ENCODE results near the gene P3H1.
"Not testable (repeated sequence)": the region's sequence is repeated elsewhere in the genome, so short reads cannot be mapped to it uniquely, and the experiment has no call there.

The P3H1 gene

DNA sequence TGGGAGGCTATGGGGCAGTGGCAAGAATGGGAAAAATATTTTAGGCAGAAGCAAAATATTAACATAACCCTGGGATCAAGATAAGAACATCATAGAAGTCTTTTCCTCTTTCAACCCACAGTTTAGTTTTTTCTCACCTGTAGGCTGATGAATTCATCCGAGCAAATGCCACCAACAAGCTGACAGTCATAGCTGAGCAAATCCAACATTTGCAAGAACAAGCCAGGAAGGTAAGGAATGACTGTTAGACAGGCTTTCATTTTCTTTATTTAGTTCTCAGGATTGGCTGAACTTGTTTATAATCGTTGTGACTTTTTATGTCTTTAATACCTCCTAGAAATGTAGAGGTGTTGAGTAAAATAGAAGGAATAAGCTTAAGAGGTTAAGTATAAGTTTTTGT is 6.6 kb upstream of the P3H1 start:
- DNase-seq: no peak

DNA sequence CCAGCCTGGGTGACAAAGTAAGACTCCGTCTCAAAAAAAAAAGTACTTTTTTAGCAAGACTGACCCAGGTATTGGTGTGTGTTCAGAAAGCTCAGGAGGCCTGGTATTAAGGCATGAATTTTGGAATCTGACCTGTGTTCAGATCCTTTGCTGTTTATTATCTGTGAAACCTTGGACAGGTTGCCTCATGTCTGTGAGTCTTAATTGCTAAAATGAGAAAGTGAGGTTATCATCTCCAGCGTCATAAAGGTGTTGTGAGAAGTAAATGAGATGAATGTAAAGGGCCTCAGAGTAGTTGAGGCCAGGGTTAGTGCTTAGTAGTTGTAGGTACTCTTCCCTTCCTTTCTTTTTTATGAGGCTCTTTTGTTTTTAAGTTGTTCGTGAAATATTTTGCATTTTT is 3.0 kb upstream of the P3H1 start:
- DNase-seq: no peak

DNA sequence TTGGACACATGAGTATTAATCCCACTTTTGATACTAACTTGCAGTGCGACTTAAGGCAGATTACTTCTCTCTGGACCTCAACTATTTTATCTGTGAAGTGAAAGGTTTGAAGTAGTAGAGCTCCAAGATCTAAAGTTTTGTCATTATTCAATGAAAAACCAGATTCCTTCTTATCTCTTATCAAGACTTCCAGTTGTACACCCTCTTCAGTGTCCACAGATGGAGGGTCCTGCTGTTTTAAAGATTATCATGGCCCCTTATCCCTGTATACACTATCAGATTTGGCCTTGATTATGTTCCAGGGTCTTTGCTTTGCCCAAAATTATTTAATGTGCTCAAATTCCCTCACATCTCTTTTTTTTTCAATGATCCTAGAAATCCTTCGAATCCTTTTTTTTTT is 1.3 kb upstream of the P3H1 start:
- no peak for DNase-seq

DNA sequence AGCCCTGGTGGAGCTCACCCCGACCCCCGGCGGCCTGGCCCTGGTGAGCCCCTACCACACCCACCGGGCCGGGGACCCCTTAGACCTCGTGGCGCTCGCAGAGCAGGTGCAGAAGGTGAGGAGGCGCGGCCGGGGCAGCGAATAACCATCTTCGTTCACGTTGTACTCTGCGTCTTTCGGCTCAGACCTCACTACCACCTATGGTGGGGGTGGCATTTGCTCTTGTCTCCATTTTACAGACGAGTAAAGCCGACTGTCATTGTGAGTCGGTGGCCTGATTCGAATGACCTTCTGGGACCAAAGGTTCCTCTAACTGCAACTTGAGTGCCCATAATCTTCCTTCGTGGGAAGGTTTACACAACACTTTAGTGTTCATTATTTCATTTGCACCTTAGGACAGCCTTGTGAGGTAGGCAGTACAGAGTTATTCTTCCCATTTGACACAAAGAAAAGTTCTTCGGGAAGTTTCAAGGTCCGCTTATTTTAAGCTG is 727 bp upstream of the P3H1 start:
- peak; percentile 57 for DNase-seq

DNA sequence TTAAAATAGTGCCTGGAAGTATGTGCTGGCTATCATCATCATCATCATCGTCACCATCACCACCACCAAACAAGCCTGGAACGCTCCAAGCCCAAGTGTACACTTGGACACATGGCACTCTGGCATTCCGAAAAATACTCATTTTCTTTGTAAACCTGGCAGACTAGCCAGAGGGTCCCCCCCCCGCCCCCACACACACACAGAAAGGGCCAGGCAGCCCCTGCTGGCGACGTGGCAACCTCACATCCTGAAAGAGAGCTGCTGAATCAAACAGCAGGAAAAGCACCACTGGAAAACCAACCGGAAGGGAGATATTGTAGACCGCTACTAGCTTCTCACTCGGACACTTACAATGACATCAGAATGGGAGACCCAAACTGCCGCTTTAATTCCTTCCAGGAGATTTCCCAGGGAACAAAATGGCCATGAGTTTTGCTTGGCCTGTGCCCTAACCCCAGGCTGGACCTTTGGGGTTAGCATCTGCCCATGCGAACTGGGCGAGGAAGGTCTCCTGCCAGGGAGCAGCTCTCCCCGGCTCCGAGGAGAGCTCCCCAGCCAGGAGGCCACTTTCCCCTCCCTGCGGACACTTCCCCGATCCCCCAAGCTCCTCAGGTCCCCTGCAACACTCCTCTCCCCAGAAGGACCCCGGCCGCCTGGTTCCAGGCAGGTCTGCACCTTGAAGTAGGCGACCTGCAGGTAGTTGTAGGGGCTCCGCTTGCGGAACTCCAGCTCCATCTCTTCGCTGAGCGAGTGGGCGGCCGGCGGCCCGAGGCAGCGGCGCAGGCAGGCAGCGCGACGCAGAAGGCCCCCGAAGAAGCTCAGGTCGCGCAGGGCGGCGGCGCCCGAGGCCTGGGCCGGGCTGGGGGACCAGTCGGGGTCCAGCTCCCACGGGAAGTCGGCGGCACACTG is 742 bp downstream of the P3H1 start:
- DNase-seq: peak; percentile 33

DNA sequence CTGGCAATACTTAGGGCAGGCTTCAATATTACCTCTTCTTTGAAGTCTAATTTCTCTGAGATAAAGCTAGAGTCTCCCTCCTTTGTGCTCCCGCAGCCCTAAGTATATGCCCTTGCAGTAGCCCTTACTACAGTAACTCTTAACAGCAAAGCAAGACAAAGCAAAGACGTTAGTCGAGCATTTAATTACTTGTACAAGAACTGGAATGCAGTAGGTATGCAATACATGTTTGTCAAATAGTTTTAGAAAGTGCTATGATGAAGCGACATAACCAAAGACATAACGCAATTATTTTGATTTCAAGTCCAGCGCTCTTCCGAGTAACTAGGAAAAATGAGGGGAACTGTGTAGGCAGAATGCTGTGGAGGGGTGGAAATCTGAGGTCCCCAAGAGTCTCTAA is 1.6 kb downstream of the P3H1 start:
- DNase-seq: no peak

DNA sequence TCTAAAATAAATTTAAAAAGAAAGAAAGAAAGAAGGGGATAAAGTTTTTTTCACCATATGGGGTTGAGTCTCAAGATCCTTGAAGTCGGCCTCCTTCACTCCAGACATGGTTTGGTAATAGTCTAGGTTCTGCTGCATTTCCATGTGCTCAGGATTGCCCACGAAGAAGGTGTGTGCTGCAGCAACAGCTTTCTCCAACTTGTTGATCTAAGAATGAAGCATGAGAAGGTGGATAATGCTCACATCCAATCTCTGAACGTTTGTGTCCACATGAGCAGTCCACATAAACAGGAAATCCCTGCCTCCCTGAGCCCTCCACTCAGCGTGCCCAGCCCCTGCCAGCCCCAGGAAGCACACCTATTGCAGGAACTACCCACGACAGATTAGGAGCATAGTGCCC is 4.6 kb downstream of the P3H1 start:
- no peak for DNase-seq

DNA sequence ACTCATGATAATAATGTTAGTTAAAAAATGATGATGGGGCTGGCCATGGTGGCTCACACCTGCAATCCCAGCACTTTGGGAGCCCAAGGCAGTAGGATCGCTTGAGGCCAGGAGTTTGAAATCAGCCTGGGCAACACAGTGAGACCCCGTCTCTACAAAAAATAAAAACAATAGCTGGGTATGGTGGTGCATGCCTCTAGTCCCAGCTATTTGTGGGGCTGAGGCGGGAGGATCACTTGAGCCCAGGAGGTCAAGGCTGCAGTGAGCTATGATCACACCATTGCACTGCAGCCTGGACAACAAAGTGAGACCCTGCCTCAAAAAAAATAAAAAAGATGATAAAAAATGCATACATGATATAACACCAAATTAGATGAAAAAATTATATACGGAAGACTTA is 5.3 kb downstream of the P3H1 start:
- no peak for DNase-seq

DNA sequence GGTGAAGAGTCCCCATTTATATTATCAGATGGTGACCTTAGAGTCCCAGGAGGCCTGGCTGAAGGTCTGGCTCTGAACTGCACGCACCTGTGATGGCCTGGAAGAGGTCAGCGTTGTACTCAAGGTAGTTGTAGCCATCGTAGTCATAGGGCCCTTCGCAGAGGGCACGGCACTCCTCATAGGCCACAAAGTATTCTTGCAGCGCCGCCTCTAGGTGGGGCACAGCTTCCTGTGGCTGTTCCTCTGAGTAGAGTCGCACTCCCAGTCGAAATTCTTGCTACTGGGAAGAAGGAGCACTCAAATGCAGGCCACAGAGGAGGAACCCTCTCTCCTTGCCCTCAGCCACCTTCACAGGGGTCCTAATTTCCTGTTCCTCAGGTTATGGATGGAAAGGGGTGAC is 7.7 kb downstream of the P3H1 start:
- DNase-seq: no peak

DNA sequence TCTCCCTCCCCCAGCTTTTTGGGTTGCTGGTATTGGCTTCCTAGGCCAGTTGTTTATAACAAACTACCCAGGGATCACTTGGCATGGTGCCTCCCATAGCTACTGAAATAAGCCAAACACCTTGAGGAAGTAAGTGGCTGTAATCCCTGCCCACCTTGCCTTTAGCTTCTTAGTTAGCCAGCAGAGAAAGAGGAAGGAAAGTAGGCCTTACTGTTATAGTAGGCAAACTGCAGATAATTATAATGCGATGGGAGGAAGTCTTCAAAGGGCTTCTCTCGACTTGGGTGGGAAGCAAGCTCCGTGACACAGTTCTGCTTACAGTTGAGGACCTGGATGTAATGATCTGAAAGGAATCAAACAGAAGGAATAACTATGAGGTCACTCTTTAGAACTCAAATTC is 8.2 kb downstream of the P3H1 start:
- DNase-seq: no peak

DNA sequence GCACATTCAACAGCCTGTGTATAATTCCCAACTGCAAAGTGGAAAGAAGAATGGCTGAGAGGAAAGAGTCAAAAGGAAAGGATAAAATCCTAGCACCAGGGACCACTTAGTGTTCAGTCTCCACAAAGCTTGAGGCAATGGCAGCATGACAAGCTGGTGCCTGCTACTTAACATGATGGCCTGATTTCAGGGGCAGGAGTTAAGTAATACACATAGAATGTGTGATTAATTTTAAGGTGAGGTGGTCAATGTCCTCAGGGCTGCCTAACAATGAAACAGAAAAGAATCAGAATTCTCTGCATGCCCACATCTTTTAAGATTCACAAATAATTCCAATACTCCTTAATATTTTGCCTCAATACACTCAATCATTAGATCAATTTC is 8.9 kb downstream of the P3H1 start:
- no peak for DNase-seq

DNA sequence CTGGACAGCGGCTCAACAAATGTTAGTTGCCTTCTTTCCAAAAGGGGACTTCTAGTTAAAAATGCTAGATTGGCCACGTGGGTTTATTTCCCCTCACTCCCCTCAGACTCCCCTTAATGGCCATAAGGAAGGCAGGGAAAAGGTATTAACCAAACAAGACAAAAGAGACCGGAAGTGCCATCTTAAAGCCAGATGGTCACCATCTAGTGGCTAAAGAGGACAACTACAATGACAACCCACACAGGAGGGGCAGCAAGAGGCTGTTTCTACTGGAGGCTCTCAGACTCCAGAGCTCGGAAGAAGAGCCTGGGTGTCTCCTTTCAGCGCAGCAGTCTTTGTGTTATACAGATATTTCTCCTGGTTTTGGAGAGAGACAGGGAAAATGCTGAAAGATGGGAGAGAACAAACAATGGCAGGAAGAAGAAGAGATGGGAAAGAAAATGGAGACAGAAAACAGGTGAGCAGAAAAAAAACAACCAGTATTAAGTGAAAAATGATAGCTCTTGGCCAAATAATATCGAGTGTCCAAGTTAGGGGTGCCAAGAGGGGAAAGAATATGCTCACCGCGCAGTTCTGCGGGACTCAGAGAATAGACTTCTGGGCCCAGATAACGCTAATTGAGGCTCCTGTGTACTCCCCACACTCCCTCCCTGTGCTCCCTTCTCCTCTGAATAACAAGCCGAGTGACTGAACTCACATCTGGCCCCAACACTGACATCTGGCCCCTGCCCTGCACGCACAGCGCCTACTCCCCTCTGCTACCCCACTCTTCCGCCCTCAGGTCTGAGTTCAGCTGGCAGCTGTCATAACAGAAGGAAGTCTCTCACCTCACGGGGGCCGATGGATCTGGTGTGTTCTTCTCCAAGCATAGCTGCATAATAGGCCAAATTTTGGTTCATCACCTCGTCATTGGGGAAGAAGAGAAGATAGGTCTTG is 9.6 kb downstream of the P3H1 start:
- peak; percentile 48 for DNase-seq

DNA sequence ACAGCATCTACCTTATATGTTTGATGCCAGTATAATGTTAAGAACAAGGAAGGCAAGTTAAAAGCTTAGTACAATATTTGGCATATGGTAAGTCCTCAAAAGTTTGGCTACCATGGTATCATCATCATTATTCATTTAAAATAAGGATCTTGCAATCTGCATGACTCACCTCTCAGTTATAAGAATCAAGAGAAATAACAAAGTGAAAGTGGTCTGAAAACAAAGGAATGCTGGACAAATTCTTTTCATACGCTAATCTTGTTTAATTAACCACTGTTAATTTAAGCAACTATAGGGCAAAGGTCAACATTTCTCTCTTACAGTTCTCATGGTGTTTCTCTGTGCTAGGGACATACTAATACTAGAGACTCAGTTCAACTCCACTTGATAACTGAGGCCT is 13.8 kb downstream of the P3H1 start:
- no peak for DNase-seq

DNA sequence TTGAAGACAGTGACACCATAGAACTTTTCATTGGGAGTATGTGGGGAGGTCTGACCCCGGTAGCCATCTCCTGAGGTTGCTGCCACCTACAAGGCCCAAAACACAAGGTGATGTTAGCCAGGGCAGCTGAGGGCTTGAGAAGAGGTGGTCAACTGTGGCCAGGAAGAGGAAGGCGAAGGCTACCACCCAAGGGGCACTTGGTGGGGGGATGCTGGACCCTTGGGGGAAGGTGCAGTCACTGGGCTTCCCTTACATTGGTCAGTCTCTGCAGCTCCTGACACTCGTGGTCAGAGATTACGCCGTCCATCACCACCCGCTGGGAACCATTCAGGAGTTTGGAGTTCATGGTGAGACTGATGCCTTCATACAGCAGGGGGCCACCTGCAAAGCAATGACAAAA is 14.5 kb downstream of the P3H1 start:
- DNase-seq: no peak

DNA sequence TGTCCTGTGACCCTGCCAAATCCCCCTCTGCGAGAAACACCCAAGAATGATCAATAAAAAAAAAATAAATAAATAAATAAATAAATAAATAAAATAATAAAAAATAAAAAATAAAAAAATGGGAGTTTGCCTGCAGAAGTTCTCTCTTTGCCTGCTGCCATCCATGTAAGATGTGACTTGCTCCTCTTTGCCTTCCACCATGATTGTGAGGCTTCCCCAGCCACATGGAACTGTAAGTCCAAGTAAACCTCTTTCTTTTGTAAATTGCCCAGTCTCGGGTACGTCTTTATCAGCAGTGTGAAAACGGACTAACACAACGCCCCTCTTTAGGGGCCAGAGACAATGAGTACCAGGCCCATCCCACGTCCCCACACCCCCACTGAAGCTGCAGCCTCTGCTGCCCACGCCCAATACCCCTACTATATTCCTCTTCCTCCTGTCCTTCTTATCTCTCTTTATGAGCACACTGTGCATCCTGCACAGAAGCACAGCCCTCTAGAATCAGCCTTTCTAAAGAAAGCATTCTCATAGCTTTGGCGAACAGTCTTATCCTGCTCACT is 15.2 kb downstream of the P3H1 start:
- not testable (repeated sequence) for DNase-seq

DNA sequence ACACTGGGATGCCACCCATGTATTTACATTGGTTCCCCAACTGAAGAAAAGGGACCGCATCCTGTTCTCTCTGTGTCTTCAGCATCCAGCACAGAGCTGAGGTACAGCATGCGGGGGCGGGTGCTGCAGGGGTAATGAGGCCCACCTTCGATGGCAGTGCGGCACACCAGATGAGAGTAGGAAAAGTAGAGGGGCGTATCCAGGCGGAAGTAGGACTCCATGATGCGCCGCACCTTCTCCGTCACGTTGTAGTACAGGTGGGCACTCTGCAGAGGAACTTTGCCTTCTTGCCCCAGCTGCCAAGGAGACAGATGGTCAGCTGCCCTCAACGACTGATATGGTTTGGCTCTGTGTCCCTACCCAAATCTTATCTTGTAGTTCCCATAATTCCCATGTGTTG is 16.8 kb downstream of the P3H1 start:
- DNase-seq: no peak

DNA sequence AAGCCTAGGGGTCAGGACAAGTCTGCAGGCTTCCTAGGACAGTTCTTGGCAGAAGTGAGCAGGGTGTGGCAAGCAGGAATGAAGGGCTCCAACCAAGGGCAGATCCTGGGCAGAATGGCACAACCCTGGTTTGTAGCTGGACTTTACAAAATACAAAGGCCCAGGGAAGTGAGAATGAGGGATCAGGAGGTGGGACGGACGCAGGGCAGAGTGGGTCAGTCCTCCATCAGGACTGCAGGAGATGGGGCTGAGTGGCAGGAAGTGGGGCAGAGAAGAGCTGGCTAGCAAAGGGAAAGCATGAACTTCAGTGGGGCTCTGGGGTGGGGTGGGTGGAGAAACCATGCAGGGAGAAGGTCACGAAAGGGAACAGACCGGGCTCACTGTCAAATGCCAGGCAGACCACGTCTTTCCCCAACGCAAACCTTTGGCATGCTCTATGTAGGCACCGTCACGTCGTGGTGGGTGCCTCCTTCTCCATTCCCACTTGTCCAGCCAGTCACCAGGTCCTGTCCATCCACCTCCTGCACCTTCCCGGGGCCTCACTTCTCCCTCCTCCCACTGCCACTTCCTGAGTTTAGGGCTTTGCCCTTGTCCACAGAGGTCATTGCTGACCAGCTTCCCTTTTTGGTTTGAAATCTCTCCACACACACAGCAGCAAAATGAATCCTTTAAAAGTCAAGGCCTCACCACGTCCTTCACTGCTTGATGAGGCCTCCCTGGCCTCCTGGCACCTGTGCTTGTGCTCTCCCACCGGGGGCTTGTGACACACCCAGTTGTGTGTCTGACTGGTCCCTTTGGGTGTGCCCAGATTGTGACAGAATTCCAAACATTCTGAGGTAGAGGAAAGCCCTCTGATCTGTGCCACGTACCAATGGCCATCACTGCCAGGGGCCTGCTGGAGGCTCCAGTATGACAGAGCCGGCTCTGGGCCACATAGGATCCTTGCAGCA is 18.1 kb downstream of the P3H1 start:
- no peak for DNase-seq

DNA sequence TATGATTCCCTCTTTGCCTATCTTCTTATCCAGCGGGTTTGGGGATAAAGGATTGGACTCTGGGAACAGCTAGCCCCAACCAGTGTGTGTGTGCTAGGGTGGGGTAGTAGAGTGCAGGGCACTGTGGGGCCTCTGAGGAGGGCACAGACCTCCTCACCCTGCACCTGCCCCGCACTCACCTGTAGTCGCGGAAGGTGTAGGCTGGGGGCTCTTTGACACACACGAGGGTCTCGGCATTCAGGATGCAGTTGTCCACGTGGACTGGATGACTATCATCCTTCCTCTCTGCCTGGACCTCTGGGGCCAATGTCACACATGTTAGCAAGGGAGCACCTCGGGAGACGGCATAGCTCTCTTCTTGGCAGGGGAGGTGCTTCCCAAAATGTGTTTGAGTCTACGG is 18.8 kb downstream of the P3H1 start:
- no peak for DNase-seq

DNA sequence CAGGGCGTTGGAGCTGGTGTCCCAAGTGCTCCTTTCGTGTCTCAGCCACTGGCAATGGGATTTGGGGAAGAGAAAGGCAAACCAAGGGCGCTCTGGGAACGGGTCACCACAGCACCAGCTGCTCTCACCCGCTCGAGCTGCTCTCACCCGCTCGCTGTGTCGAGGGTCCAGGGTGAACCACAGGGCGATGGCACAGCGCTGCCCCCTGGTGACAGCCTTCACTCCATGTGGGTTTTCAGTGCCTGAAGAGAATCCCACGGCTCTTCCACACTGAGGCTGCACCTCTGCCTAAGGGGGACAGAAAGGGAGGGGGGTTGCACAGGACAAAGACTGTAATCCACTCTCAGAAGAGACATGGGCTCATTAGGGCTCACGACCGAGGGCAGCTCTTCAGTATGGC is 19.7 kb downstream of the P3H1 start:
- DNase-seq: peak; percentile 57

DNA sequence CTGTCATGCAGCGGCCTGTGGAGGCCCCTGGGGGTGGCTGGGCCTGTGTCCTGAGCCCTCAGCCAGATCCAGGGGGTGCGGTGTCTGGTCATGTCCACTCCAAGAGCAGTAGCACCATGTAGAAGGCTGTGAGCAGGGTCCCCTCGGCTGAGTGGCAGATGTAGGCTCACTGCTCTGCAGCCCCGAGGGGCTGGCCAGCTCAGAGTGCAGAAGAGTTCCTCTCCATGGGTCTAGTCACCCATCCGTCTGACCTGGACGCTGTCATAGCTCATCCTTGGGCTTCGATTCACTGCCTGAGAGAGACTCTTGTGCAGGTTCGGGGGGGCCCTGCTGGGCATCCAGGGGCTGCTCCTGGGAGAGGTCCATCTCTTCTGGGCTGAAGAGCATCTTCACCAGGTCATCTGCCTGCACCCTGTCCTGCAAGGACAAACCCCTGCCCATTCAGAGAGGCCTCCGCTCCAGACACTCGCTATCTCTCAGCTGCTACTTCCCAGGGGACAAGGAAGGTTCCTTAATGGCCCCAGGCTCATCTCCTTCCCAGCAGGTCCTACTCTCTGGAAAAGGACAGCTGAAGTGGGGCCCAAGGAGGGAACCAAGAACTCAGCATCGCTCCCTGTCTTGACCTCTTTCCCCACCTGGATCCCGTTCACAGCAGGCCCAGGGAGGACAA is 20.3 kb downstream of the P3H1 start:
- no peak for DNase-seq

DNA sequence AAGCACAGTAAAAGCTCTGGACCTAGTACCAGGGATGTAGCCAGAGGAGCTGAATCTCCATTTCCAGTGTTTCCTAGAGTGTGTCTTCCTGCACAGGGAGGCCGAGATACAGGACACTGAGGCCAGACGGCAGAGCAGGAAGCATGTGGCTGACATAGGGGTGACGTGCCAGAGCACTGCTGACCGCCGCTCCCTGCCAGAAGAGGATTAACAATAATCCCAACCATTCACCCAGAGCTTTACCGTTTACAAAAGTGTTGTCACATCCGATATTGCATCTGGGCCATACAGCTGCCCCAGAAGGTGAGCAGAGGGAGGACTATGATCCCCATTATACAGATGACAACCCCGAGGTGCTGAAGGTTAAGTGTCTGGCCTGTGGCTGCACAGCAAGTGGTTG is 21.0 kb downstream of the P3H1 start:
- DNase-seq: no peak

DNA sequence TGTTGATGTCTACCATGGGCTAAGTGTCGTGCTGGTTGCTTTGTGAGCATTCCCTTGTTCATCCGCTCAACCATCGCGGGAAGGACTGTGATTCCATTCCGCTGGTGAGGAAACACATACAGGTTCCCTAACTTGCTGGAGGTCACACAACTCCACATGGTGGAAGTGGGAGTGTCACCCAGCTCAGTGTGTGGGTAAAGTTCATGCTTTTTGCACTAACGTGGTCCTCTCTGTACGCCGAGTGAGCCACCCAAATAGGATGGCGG is 22.7 kb downstream of the P3H1 start:
- DNase-seq: no peak

All from NCI-H1694 treated with DMSO at 0.1 percent for 48 hours (cell line).